Brain microvascular endothelial cell (primary cell): ENCODE measurements around the gene ARHGEF5.
"Not testable (repeated sequence)": the region's sequence is repeated elsewhere in the genome, so short reads cannot be mapped to it uniquely, and the experiment has no call there.

Experiments used
- DNase-seq: peaks from one replicate; pipeline ENCODE4 v3.0.0-alpha.2; 2020
- H3K27ac ChIP-seq: fragments of 250-450 bp; sonication (Bioruptor Pico); 2 replicates; pipeline ENCODE4 v1.5.1; 2020; ENCODE audit warnings: mild to moderate bottlenecking, moderate library complexity
- H3K27me3 ChIP-seq: fragments of 250-450 bp; sonication (Bioruptor Pico); replicated peaks from 2 replicates; pipeline ENCODE4 v1.5.1; 2020; ENCODE audit warnings: mild to moderate bottlenecking
- H3K36me3 ChIP-seq: fragments of 250-450 bp; sonication (Bioruptor Pico); replicated peaks from 2 replicates; pipeline ENCODE4 v1.5.1; 2020; ENCODE audit warnings: mild to moderate bottlenecking
- H3K4me3 ChIP-seq: 2 replicates; pipeline ENCODE4 v1.5.1; 2011; ENCODE audit warnings: low read depth, mild to moderate bottlenecking, control low read depth, low read length, moderate library complexity
- in situ Hi-C: cut with HindIII; loops from 2 replicates; pipeline ENCODE4 v1.10.0; 2017; ENCODE audit warnings: low sequenced_read_pairs, low pct_ligation_motif_present
- TF ChIP-seq, protein P1 (sequence below): IDR thresholded peaks from 2 replicates; pipeline ENCODE4 v1.5.1; 2011; ENCODE audit warnings: low read depth, mild to moderate bottlenecking, moderate library complexity, low read length, control low read depth, inconsistent platforms; ENCODE audit errors: missing control alignments

ARHGEF5 gene

DNA sequence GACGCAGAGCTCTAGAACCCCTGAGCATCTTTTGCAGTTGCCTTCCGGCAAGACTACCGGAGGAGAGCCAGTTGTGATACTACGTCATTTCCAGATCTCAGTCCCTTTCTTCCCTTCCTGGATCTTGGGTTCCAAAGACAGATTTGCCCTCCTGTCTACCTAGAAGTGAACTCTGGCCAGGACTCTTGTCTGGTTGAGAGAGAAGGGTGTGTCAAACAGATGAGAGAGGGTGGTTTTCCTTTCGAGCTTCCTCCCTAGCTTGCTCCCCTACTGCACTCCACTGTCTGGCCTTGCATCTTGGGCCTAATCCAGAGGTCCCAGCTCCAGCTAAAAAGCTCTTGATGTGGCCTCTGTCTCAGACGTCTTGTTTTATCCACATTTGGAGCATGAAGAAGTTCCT lies 983 bp downstream of the ARHGEF5 start:
- H3K27me3 ChIP-seq, DNase-seq, H3K36me3 ChIP-seq, H3K4me3 ChIP-seq, H3K27ac ChIP-seq, in situ Hi-C loops: not testable (repeated sequence)

DNA sequence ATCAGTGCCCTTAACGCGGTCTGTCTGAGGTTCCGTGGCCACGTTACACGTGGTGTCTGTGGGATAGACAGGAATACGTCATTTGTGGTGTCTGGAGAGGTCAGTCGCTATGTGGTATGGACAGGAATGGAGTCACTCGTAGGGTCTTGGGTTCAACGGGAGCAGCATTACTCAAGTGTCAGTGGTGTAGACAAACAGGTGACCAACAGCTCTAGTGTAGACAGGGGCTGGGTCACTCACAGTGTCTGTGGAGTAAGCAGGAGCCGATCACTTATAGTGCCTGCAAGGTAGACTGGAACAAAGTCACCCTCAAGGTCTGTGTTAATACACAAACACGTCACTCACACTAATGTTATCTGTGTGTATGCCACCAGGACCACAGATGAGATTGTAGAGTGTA lies 1.7 kb downstream of the ARHGEF5 start:
- in situ Hi-C loops, H3K27me3 ChIP-seq, DNase-seq, H3K36me3 ChIP-seq, H3K27ac ChIP-seq, H3K4me3 ChIP-seq: not testable (repeated sequence)

DNA sequence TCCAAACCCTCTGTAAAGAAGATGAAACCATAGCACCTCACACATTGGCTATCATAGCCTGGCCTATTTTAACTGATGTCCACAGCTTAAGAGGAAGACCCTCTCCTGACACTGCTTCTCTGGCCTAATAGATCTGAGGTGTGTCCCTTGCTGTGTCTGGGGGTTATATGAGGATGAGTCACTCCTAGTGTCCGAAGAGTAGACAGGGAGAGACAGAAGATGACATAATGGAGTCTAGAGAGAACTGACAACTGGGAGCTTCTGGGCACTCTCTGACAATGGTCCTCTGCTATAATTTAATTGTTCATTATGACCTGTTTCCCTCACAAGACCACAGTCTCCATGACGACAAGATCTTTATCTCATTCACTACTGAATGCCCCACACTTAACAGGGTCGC lies 6.9 kb downstream of the ARHGEF5 start:
- H3K4me3 ChIP-seq, DNase-seq, H3K27ac ChIP-seq, in situ Hi-C loops, H3K36me3 ChIP-seq, H3K27me3 ChIP-seq: not testable (repeated sequence)

DNA sequence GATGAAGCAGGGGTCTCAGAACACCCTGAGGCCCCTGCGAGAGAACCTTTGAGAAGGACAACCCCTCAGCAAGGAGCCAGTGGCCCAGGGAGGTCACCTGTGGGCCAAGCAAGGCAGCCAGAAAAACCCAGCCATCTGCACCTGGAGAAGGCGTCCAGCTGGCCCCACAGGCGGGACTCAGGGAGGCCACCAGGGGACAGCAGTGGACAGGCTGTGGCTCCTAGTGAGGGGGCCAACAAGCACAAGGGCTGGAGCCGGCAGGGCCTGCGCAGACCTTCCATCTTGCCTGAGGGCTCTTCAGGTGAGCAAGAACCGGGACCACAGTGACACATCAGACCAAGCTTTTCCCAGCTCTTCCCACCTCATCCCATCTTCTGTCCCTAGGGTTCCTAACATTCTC lies 10.3 kb downstream of the ARHGEF5 start:
- H3K27ac ChIP-seq, H3K4me3 ChIP-seq, H3K36me3 ChIP-seq, H3K27me3 ChIP-seq, DNase-seq, in situ Hi-C loops: not testable (repeated sequence)

DNA sequence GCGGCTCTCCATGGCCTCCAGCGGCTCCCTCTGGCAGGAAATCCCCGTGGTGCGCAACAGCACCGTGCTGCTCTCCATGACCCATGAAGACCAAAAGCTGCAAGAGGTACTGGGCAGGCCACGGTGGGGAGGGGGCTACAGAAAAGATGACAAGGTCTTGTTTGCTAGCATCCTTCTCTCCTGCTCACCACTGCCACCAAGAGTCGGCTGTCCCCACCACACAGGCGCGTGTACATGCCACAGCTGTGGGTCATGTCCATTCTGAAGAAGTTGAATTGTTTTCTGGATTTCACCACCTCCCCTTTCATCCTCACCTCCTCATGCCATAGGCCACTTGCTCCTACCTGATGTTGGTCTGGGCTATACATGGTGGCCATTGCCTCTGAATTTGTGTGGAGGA lies 12.0 kb downstream of the ARHGEF5 start:
- H3K27ac ChIP-seq, in situ Hi-C loops, H3K36me3 ChIP-seq, H3K4me3 ChIP-seq, DNase-seq, H3K27me3 ChIP-seq: not testable (repeated sequence)

DNA sequence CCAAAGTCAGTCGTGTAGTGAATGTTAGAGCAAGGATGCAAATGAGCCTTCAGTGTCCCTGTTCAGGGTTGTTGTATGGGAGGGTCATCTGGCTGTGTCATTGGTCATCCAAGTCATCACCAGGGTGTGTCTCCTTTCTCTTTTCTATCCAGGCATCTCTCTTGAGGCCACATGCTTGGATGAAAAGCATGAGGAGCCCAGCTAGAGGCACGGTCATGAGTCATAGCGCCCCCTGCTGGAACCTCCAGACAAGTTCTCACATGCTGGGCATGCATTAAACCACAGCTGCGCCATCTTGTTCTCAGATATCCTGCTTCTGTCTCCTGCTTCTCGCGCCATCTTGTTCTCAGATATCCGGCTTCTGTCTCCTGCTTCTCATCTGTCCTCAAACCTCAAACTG lies 14.0 kb downstream of the ARHGEF5 start:
- H3K27ac ChIP-seq, in situ Hi-C loops, DNase-seq, H3K27me3 ChIP-seq, H3K36me3 ChIP-seq, H3K4me3 ChIP-seq: not testable (repeated sequence)

DNA sequence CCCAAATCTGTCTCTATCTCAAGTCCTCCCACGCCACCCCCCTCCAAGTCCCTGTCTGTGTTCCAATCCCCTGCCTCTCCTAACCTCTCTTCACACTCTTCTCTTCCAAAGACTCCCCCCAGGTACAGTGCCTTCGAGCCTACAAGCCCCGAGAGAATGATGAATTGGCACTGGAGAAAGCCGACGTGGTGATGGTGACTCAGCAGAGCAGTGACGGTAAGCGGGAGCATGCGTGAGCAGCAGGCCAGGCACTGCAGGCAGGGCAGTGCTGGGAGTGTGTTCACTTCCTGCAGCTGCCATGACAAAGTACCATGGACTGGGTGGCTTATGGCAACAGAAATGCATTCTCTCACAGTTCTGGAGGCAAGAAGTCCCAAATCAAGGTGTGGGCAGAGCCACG lies 23.4 kb downstream of the ARHGEF5 start:
- in situ Hi-C loops, result no loop called here
- Histone ChIP-seq H3K36me3 (no peaks in the 10 kb centered on the region), H3K27ac (no peak overlapping the region), H3K4me3 (no peak overlapping the region), H3K27me3 (no peaks in the 10 kb centered on the region)
- DNase-seq, result no peak
- TF ChIP-seq, protein P1, sequence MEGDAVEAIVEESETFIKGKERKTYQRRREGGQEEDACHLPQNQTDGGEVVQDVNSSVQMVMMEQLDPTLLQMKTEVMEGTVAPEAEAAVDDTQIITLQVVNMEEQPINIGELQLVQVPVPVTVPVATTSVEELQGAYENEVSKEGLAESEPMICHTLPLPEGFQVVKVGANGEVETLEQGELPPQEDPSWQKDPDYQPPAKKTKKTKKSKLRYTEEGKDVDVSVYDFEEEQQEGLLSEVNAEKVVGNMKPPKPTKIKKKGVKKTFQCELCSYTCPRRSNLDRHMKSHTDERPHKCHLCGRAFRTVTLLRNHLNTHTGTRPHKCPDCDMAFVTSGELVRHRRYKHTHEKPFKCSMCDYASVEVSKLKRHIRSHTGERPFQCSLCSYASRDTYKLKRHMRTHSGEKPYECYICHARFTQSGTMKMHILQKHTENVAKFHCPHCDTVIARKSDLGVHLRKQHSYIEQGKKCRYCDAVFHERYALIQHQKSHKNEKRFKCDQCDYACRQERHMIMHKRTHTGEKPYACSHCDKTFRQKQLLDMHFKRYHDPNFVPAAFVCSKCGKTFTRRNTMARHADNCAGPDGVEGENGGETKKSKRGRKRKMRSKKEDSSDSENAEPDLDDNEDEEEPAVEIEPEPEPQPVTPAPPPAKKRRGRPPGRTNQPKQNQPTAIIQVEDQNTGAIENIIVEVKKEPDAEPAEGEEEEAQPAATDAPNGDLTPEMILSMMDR, result no peak

DNA sequence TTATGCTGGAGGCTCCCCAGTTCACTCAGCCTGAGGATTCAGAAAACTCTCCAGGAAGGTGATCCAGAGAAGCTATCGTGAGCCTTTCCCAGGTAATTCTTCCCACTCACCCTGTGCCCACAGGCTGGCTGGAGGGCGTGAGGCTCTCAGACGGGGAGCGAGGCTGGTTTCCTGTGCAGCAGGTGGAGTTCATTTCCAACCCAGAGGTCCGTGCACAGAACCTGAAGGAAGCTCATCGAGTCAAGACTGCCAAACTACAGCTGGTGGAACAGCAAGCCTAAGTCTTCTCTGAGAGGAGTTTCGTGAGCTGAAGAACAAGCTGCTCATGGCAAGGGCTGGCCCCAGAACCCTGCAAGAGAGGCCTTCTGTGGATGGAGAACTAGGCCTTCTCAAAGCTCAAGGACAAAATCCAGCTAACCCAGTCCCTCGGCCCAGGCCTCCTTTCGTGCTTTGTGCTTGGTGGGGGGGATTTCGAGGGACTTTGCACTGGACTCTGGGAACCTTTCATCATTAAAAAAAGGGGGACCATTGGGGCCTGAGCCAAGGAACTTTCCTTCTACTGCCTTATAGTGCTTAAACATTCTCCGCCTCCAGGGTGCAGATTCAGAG lies 24.7 kb downstream of the ARHGEF5 start:
- Histone ChIP-seq H3K36me3 (no peaks in the 10 kb centered on the region), H3K4me3 (no peak overlapping the region), H3K27ac (no peak overlapping the region), H3K27me3 (no peaks in the 10 kb centered on the region)
- no peak for DNase-seq
- TF ChIP-seq, protein P1, result no peak
- in situ Hi-C loops, result no loop called here

DNA sequence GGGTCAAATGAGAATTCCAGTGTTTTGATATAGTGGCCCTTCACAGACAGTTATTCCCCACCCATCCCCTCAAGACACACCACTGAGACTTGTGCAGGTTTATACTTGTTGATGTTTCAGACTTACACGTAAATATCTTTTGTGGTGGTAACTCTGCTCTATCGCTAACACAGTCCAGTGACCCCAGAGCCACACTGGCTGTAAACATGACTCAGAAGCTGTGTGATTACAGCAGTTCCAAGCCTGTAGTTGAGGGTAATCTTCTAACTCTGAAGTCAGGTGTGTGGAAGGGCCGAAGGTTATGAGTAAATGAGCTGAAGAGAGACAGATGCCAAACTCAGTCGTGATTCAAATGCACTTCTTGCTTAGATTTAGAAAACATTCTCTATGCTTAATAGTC lies 28.9 kb downstream of the ARHGEF5 start:
- in situ Hi-C loops, result no loop called here
- no peak overlapping the region for H3K4me3 ChIP-seq
- H3K27me3 ChIP-seq, result no peaks in the 10 kb centered on the region
- no peaks in the 10 kb centered on the region for H3K36me3 ChIP-seq
- TF ChIP-seq, protein P1, result no peak
- H3K27ac ChIP-seq, result no peak overlapping the region
- peak; percentile 48 for DNase-seq
